IPS-20b (cell line): ENCODE measurements around the gene MDN1.
A peak's percentile ranks its signal among the peaks of the same experiment; 100 is the strongest.
"Not testable (repeated sequence)": the region's sequence is repeated elsewhere in the genome, so short reads cannot be mapped to it uniquely, and the experiment has no call there.

ENCODE experiments used
- H3K27ac ChIP-seq: one replicate; pipeline ENCODE4 v1.5.1; 2013; ENCODE audit warnings: low read length
- H3K27me3 ChIP-seq: 2 replicates; pipeline ENCODE4 v1.6.1; 2013; ENCODE audit warnings: mild to moderate bottlenecking, low read length, inconsistent platforms; ENCODE audit not compliant: insufficient read depth
- H3K36me3 ChIP-seq: 2 replicates; pipeline ENCODE4 v1.6.1; 2013; ENCODE audit warnings: low read depth, mild to moderate bottlenecking, inconsistent platforms, low read length, moderate library complexity; ENCODE audit not compliant: insufficient read depth
- H3K4me1 ChIP-seq: 2 replicates; pipeline ENCODE4 v1.6.1; 2013; ENCODE audit warnings: mild to moderate bottlenecking, control low read depth, inconsistent platforms, low read length, moderate library complexity; ENCODE audit not compliant: insufficient read depth
- H3K4me3 ChIP-seq: 2 replicates; pipeline ENCODE4 v1.5.1; 2013; ENCODE audit warnings: mild to moderate bottlenecking, low read length, inconsistent platforms
- H3K9ac ChIP-seq: 2 replicates; pipeline ENCODE4 v1.6.1; 2013; ENCODE audit warnings: low read depth, mild to moderate bottlenecking, inconsistent platforms, low read length, moderate library complexity
- H3K9me3 ChIP-seq: 2 replicates; pipeline ENCODE4 v1.6.1; 2013; ENCODE audit warnings: mild to moderate bottlenecking, low read depth, low read length, inconsistent platforms; ENCODE audit not compliant: insufficient read depth

MDN1 gene

DNA sequence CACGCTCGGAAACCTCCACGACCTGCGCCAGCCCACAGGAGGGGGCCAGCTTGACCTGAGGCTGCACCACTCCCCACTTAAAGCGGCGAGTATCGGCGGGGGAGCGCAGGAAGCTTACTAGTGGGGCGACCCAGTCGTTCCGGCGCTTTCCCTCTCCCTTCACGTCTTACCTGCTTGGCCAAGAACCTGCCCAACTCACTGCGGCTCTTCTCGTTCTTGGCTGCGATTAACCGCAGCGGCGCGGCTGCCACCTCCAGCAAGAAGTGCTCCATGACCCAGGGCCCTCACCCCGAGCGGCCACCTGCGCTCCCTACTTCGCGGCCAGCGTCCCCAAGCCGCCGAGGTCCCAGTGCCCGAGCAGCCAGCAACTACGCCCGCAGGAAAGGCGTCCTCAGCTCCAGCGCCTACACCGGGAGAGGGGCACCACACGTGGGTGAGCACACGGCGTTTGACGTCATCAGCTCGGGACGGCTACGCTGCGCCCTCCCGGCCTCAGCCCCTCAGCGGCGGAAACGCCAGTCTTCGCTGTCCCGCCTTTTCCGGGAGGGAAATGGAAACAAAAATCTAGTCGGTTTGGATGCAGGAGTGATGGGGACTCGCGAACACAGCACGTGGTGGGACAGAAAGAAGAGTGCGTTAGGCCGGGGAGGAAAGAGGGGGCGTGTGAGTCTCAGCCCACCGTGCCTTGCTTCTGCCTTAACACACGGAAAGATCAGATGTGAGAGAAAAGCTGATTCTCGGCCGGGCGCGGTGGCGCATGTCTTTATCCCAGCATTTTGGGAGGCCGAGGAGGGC lies at the start of gene MDN1:
Gene MDN1, minus strand, starts transcription at position 459 of the 795 bp plus-strand sequence. Its CDS starts 187 bp downstream, at position 272.
- Histone ChIP-seq H3K27me3 (no peaks in the 10 kb centered on the region), H3K27ac (peak within 1 kb of the TSS; percentile 74), H3K36me3 (peaks cover 6% of the 10 kb centered on the region; the same call in 1 of the 2 replicates), H3K9ac (peak within 1 kb of the TSS; percentile 89), H3K4me3 (peak within 1 kb of the TSS; percentile 97), H3K4me1 (peaks cover 6% of the 10 kb centered on the region; the same call in 1 of the 2 replicates), H3K9me3 (no peaks in the 10 kb centered on the region)

GRCh38 chr6:89866024-89866678 lies 46.6 kb upstream of the MDN1 start:
- no peaks in the 10 kb centered on the region for H3K27me3 ChIP-seq
- no peak overlapping the region for H3K27ac ChIP-seq
- H3K9ac ChIP-seq = no peak overlapping the region
- no peaks in the 10 kb centered on the region for H3K4me1 ChIP-seq
- H3K36me3 ChIP-seq = peaks cover 93% of the 10 kb centered on the region
- no peaks in the 10 kb centered on the region for H3K9me3 ChIP-seq
- no peak overlapping the region for H3K4me3 ChIP-seq

DNA sequence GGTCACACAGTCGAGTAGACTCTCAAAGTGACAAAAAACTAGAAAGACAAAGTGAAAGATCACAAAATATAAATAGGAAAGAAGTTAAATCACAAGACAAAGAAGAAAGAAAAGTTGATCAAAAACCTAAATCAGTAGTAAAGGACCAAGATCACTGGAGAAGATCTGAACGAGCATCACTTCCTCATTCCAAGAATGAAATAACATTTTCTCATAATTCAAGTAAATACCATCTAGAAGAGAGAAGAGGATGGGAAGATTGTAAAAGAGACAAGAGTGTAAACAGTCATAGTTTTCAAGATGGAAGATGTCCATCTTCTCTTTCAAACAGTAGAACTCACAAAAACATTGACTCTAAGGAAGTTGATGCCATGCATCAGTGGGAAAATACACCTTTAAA lies 43.1 kb upstream of the MDN1 start:
- no peaks in the 10 kb centered on the region for H3K27me3 ChIP-seq
- H3K4me3 ChIP-seq = no peak overlapping the region
- H3K9ac ChIP-seq = no peak overlapping the region
- H3K36me3 ChIP-seq = peaks cover 90% of the 10 kb centered on the region
- no peaks in the 10 kb centered on the region for H3K9me3 ChIP-seq
- no peak overlapping the region for H3K27ac ChIP-seq
- no peaks in the 10 kb centered on the region for H3K4me1 ChIP-seq

- peaks cover 90% of the 10 kb centered on the region for H3K36me3 ChIP-seq
- no peak overlapping the region for H3K9ac ChIP-seq
- H3K27ac ChIP-seq = no peak overlapping the region
- no peaks in the 10 kb centered on the region for H3K9me3 ChIP-seq
- H3K27me3 ChIP-seq = no peaks in the 10 kb centered on the region
- no peaks in the 10 kb centered on the region for H3K4me1 ChIP-seq
- no peak overlapping the region for H3K4me3 ChIP-seq
Observed at GRCh38 chr6:89862273-89862672, 42.7 kb upstream of the MDN1 start.

GRCh38 chr6:89859744-89860143 lies 40.1 kb upstream of the MDN1 start:
- no peak overlapping the region for H3K4me3 ChIP-seq
- H3K27ac ChIP-seq = no peak overlapping the region
- H3K27me3 ChIP-seq = no peaks in the 10 kb centered on the region
- H3K36me3 ChIP-seq = peaks cover 92% of the 10 kb centered on the region
- H3K4me1 ChIP-seq = no peaks in the 10 kb centered on the region
- no peak overlapping the region for H3K9ac ChIP-seq
- no peaks in the 10 kb centered on the region for H3K9me3 ChIP-seq

DNA sequence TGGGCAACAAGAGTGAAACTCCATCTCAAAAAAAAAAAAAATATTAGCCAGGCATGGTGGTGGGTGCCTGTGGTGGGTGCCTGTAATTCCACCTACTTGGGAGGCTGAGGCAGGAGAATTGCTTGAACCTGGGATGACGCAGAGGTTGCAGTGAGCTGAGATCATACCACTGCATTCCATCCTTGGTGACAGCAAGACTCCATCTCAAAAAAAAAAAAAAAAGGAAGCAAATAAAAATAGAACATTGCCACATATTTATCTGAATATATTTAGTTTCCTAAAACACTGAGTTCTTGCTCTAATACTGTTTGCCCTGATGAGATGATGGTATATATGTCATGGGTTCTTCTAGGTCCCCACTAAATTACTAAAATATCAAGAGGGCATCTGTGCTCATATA lies 38.4 kb upstream of the MDN1 start:
- Histone ChIP-seq H3K27me3 (no peaks in the 10 kb centered on the region), H3K9me3 (no peaks in the 10 kb centered on the region), H3K9ac (no peak overlapping the region), H3K4me3 (no peak overlapping the region), H3K36me3 (peaks cover 94% of the 10 kb centered on the region), H3K27ac (no peak overlapping the region), H3K4me1 (no peaks in the 10 kb centered on the region)

GRCh38 chr6:89853068-89853467 lies 33.5 kb upstream of the MDN1 start:
- H3K9me3 ChIP-seq = no peaks in the 10 kb centered on the region
- no peaks in the 10 kb centered on the region for H3K27me3 ChIP-seq
- no peak overlapping the region for H3K9ac ChIP-seq
- no peaks in the 10 kb centered on the region for H3K4me1 ChIP-seq
- H3K27ac ChIP-seq = no peak overlapping the region
- H3K36me3 ChIP-seq = peaks cover 91% of the 10 kb centered on the region
- no peak overlapping the region for H3K4me3 ChIP-seq

GRCh38 chr6:89847513-89847912 lies 27.9 kb upstream of the MDN1 start:
- peaks cover 55% of the 10 kb centered on the region for H3K36me3 ChIP-seq
- H3K4me1 ChIP-seq, H3K27ac ChIP-seq, H3K4me3 ChIP-seq, H3K9ac ChIP-seq, H3K27me3 ChIP-seq, H3K9me3 ChIP-seq: not testable (repeated sequence)

GRCh38 chr6:89843070-89843469 lies 23.5 kb upstream of the MDN1 start:
- Histone ChIP-seq H3K4me3 (no peak overlapping the region), H3K27ac (no peak overlapping the region), H3K36me3 (peaks cover 40% of the 10 kb centered on the region; the same call in 1 of the 2 replicates), H3K27me3 (no peaks in the 10 kb centered on the region), H3K9ac (no peak overlapping the region), H3K9me3 (no peaks in the 10 kb centered on the region), H3K4me1 (no peaks in the 10 kb centered on the region)

GRCh38 chr6:89842228-89842627 lies 22.6 kb upstream of the MDN1 start:
- H3K36me3 ChIP-seq = peaks cover 34% of the 10 kb centered on the region; the same call in 1 of the 2 replicates
- no peaks in the 10 kb centered on the region for H3K9me3 ChIP-seq
- no peak overlapping the region for H3K9ac ChIP-seq
- H3K4me1 ChIP-seq = no peaks in the 10 kb centered on the region
- H3K4me3 ChIP-seq = no peak overlapping the region
- no peaks in the 10 kb centered on the region for H3K27me3 ChIP-seq
- no peak overlapping the region for H3K27ac ChIP-seq

DNA sequence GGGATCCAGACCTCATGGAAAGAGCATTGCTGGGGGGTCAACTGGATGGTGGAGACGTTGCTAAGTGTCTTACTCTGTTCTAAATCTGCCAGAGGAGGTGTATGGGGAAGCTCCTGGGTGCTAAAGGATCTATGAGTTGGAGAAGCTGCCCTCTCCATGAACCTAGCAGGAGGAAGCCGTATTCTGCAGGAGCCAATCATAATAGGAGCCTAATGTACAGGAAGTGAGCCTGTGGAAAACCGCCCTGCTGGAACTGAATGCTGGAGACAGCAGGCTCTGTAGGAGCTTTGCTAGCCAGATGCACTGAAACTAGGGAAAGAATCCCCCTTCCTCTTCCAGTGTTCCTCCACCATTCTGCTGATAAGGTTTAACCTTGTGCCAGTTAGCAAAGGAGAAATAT lies 20.9 kb upstream of the MDN1 start:
- no peaks in the 10 kb centered on the region for H3K27me3 ChIP-seq
- H3K9ac ChIP-seq = no peak overlapping the region
- H3K27ac ChIP-seq = no peak overlapping the region
- H3K4me3 ChIP-seq = no peak overlapping the region
- H3K9me3 ChIP-seq = no peaks in the 10 kb centered on the region
- no peaks in the 10 kb centered on the region for H3K4me1 ChIP-seq
- H3K36me3 ChIP-seq = peaks cover 37% of the 10 kb centered on the region

DNA sequence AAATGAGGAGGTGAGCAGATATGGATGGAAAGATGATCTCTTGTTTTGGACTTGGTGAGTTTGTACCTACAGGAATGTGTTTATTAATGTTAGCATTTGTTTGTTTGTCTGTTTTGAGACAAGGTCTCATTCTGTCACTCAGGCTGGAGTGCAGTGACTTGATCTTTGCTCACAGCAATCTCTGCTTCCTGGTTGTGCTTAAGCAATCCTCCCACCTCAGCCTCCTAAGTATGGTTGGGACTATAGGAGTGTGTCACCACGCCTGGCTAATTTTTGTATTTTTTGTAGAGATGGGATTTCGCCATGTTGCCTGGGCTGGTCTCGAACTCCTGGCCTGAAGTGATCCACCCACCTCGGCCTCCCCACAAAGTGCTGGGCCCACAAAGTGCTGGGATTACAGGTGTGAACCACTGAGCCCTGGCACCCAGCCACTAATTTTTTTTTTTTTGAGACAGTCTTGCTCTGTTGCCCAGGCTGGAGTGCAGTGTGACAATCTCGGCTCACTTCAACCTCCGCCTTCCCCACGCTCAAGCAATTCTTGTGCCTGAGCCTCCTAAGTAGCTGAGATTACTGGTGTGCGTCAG lies 17.1 kb upstream of the MDN1 start:
- Histone ChIP-seq H3K9me3 (no peaks in the 10 kb centered on the region), H3K4me1 (no peaks in the 10 kb centered on the region), H3K27me3 (no peaks in the 10 kb centered on the region), H3K27ac (no peak overlapping the region), H3K36me3 (peaks cover 67% of the 10 kb centered on the region), H3K4me3 (no peak overlapping the region), H3K9ac (no peak overlapping the region)
